Measurements from ENCODE around the gene NUPR2.
A peak's percentile ranks its signal among the peaks of the same experiment; 100 is the strongest.
"Not testable (repeated sequence)": the region's sequence is repeated elsewhere in the genome, so short reads cannot be mapped to it uniquely, and the experiment has no call there.

Gene NUPR2, protein sequence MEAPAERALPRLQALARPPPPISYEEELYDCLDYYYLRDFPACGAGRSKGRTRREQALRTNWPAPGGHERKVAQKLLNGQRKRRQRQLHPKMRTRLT

DNA sequence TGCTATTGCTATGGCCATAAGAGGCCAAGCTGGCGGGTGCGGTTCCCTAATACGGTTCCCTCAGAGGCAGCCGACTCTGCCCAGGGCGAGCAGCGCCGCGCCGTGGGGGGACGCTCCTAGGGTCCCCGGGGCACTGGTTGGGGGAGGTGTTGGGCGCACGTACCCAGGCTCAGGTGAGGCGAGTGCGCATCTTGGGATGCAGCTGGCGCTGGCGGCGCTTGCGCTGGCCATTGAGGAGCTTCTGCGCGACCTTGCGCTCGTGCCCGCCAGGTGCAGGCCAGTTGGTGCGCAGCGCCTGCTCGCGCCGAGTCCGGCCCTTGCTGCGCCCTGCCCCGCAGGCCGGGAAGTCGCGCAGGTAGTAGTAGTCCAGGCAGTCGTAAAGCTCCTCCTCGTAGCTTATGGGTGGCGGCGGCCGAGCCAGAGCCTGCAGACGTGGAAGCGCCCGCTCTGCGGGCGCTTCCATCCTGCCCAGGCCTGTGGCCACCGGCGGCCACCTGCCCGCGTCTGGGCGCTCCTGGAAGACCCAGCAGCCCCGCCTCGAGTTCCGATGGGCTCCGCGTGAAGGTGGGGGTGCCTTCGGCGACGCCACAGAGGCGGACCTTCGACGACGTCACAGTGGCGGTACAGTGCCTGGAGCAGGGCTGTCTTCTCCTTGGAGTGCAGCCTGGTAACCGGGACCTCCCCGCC lies at the start of gene NUPR2:
Gene NUPR2, minus strand, starts transcription at position 566 of the 687 bp plus-strand sequence. Its CDS starts 103 bp downstream, at position 463.
- no peak within 1 kb of the TSS for H3K4me3 ChIP-seq (ENCODE audit: low read depth in 1 of 2, low read length in 2 of 2)
- H3K9ac ChIP-seq (ENCODE audit: low read length): no peak within 1 kb of the TSS
- H3K27ac ChIP-seq (ENCODE audit: low read depth, low read length): no peak within 1 kb of the TSS

DNA sequence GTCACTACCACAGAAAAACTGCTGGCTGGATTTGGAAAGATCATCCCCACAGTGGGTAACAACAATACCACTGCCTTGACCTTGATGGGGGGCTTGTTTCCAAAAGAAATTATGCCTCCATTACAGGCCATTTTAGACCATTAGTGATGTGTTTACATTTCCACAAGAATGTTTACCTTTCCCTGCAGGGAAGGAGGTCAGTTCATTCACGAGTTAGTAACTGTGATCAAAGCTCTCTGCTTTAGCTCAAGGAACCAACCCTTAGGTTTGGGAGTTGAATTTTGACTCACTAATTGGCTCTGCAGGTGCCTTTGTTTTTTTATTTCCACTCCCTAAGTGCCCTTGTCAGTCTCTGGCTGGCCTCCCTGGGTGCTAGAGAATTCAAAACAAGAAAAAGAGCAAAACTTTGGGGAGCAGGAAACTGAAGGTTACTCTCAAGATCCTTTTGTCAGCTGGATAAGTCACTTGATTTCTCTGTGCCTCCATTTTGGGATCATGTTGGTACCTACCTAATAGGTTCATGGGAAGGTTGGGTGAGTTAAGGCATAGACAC lies 41.1 kb upstream of the NUPR2 start:
- H3K4me3 ChIP-seq (ENCODE audit: low read depth in 1 of 2, low read length in 2 of 2): no peak overlapping the region
- no peaks in the 10 kb centered on the region for H3K9me3 ChIP-seq (ENCODE audit: low read length)
- H3K36me3 ChIP-seq (ENCODE audit: insufficient read depth, low read length): no peaks in the 10 kb centered on the region
- H3K27ac ChIP-seq (ENCODE audit: low read depth, low read length): no peak overlapping the region
- H3K4me1 ChIP-seq (ENCODE audit: insufficient read depth, low read length): no peaks in the 10 kb centered on the region
- no peak overlapping the region for H3K9ac ChIP-seq (ENCODE audit: low read length)
- no peaks in the 10 kb centered on the region for H3K27me3 ChIP-seq (ENCODE audit: control insufficient read depth in 1 of 2, insufficient read depth in 2 of 2, low read length in 2 of 2)

More for the DNA sequence above, at the start of gene NUPR2:
- H3K4me1 ChIP-seq (ENCODE audit: insufficient read depth, low read length): no peaks in the 10 kb centered on the region
- no peaks in the 10 kb centered on the region for H3K36me3 ChIP-seq (ENCODE audit: insufficient read depth, low read length)
- H3K9me3 ChIP-seq (ENCODE audit: low read length): no peaks in the 10 kb centered on the region
- peaks cover 0 to 15% of the 10 kb centered on the region in 2 donors for H3K27me3 ChIP-seq (ENCODE audit: control insufficient read depth in 1 of 2, insufficient read depth in 2 of 2, low read length in 2 of 2)

DNA sequence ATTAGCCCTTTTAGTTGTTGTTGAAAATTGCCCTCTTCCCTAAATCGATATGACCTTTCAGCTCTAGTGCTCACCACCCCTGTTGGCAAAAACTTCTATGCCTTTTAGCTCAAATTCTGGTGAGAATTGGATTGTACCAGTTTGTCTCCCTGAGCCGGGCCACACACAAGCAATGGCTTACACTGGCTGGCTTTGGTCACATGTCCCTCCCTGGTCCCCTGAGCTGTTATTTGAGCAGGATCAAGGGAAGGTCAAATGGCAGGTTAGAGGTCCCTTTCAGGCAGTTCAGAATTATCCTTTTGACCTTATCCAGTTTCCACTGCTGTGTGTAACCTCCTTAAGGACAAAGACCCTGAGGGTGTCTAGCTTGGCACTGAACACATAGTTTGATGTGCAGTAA lies 14.8 kb upstream of the NUPR2 start:
- H3K9me3 ChIP-seq (ENCODE audit: low read length); H3K36me3 ChIP-seq (ENCODE audit: insufficient read depth, low read length); H3K4me3 ChIP-seq (ENCODE audit: low read depth in 1 of 2, low read length in 2 of 2); H3K9ac ChIP-seq (ENCODE audit: low read length); H3K27me3 ChIP-seq (ENCODE audit: control insufficient read depth in 1 of 2, insufficient read depth in 2 of 2, low read length in 2 of 2); H3K27ac ChIP-seq (ENCODE audit: low read depth, low read length); H3K4me1 ChIP-seq (ENCODE audit: insufficient read depth, low read length): not testable (repeated sequence)

DNA sequence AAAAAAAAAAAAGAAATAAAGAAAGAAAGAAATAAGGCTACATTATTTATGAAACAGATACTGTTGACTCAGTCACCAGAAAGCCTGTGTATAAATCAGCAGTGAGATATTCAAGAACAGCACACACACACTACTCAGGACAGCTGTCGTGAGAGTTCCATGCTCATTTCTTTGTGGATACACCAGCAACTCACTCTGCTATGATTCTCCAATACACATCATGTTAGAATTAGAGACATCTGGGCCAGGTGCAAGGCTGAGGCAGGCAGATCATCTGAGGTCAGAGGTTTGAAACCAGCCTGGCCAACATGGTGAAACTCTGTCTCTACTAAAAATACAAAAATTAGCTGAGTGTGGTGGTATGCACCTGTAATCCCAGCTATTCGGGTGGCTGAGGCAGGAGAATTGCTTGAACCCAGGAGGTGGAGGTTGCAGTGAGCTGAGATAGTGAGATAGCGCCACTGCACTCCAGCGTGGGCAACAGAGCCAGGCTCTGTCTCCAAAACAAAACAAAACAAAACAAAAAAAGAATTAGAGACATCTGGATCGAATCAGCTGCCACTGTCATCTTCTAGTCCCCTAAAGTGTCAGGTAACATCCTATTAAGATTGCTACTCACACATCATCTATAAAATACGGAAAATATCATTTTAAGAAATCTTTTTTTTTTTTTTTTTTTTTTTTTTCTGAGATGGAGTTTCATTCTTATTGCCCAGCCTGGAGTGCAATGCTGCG lies 11.2 kb upstream of the NUPR2 start:
- Histone ChIP-seq H3K27ac (ENCODE audit: low read depth, low read length) (no peak overlapping the region), H3K36me3 (ENCODE audit: insufficient read depth, low read length) (no peaks in the 10 kb centered on the region), H3K4me3 (ENCODE audit: low read depth in 1 of 2, low read length in 2 of 2) (no peak overlapping the region), H3K9me3 (ENCODE audit: low read length) (no peaks in the 10 kb centered on the region), H3K4me1 (ENCODE audit: insufficient read depth, low read length) (no peaks in the 10 kb centered on the region), H3K9ac (ENCODE audit: low read length) (no peak overlapping the region), H3K27me3 (ENCODE audit: control insufficient read depth in 1 of 2, insufficient read depth in 2 of 2, low read length in 2 of 2) (no peaks in the 10 kb centered on the region)

DNA sequence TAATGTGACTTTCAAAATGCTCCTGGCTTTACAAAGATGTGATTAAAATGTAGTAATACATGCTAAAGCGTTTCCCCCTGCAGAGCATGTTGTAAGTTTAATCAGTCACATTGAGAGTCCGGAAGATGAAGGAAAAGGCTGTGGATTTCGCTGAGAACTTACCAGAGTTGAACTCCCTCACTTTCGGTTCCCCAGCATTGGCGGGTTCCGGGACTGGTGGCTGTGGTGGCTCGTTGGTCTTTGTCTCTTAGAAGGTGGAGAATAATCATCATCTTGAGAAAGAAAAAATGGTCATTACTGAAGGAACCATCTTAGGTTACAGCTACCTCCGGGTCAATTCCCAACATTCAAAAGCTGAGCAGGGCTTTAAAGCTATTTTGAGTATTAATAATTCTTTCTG lies 9.6 kb upstream of the NUPR2 start:
- no peak overlapping the region for H3K27ac ChIP-seq (ENCODE audit: low read depth, low read length)
- no peaks in the 10 kb centered on the region for H3K36me3 ChIP-seq (ENCODE audit: insufficient read depth, low read length)
- H3K9ac ChIP-seq (ENCODE audit: low read length): no peak overlapping the region
- H3K27me3 ChIP-seq (ENCODE audit: control insufficient read depth in 1 of 2, insufficient read depth in 2 of 2, low read length in 2 of 2): no peaks in the 10 kb centered on the region
- H3K4me1 ChIP-seq (ENCODE audit: insufficient read depth, low read length): no peaks in the 10 kb centered on the region
- no peaks in the 10 kb centered on the region for H3K9me3 ChIP-seq (ENCODE audit: low read length)
- no peak overlapping the region for H3K4me3 ChIP-seq (ENCODE audit: low read depth in 1 of 2, low read length in 2 of 2)

DNA sequence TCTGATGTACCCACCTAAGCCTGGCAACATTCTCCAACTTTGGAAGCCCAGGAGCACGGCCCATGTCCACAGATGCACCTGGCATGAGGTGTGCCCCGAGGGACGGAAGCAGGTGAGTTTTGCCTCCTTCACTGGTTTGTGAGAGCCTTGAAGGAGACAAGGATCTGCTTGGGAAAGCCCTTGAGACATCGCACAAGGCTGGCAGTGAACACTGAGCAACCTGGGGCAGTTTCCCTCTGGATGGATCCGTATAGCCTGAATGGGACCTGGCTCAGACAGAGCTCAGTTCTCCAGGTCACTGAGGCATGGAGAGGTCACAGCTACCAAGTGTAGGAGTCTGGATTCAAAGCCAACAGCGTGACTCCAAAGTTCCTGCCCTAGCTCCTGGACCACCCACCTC lies 8.8 kb upstream of the NUPR2 start:
- Histone ChIP-seq H3K9ac (ENCODE audit: low read length) (no peak overlapping the region), H3K9me3 (ENCODE audit: low read length) (no peaks in the 10 kb centered on the region), H3K27me3 (ENCODE audit: control insufficient read depth in 1 of 2, insufficient read depth in 2 of 2, low read length in 2 of 2) (no peaks in the 10 kb centered on the region), H3K4me1 (ENCODE audit: insufficient read depth, low read length) (no peaks in the 10 kb centered on the region), H3K4me3 (ENCODE audit: low read depth in 1 of 2, low read length in 2 of 2) (no peak overlapping the region), H3K27ac (ENCODE audit: low read depth, low read length) (no peak overlapping the region), H3K36me3 (ENCODE audit: insufficient read depth, low read length) (no peaks in the 10 kb centered on the region)

DNA sequence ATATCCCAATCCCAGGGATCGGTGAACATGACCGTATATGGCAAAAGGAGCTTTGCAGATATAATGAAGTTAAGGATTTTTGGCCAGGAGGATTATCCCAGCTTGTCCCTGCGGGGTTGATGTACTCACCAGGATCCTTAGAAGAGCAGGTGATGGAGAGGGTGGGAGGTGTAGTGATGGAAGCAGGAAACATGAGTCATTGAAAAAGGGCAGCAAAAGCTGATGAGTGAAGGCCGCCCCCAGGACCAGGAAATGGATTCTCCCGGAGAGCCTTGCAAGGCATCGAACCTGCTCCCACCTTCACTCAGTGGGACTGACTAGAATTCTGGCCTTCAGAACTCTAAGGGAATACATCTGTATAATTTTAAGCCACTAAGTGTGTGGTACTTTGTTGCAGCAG lies 5.2 kb upstream of the NUPR2 start:
- H3K4me3 ChIP-seq (ENCODE audit: low read depth in 1 of 2, low read length in 2 of 2): no peak overlapping the region
- H3K9me3 ChIP-seq (ENCODE audit: low read length): no peaks in the 10 kb centered on the region
- no peak overlapping the region for H3K9ac ChIP-seq (ENCODE audit: low read length)
- H3K36me3 ChIP-seq (ENCODE audit: insufficient read depth, low read length): no peaks in the 10 kb centered on the region
- no peak overlapping the region for H3K27ac ChIP-seq (ENCODE audit: low read depth, low read length)
- H3K27me3 ChIP-seq (ENCODE audit: control insufficient read depth in 1 of 2, insufficient read depth in 2 of 2, low read length in 2 of 2): peaks cover 0 to 7% of the 10 kb centered on the region in 2 donors
- no peaks in the 10 kb centered on the region for H3K4me1 ChIP-seq (ENCODE audit: insufficient read depth, low read length)

DNA sequence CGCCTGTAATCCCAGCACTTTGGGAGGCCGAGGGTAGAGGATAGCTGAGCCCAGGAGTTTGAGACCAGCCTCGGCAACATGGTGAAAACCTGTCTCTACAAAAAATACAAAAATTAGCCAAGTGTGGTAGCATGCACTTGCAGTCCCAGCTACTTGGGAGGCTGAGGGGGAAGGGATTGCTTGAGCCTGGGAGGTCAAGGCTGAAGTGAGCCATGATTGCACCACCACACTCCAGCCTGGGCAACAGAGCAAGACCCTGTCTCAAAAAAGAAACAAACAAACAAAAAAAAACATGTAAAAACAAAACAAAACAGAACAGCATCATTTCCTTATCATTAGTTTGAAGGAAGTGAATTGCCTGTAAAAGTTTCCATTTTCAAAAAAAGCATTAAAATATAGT lies 4.0 kb downstream of the NUPR2 start:
- not testable (repeated sequence) for H3K9ac ChIP-seq (ENCODE audit: low read length); H3K36me3 ChIP-seq (ENCODE audit: insufficient read depth, low read length); H3K27ac ChIP-seq (ENCODE audit: low read depth, low read length); H3K4me1 ChIP-seq (ENCODE audit: insufficient read depth, low read length); H3K9me3 ChIP-seq (ENCODE audit: low read length); H3K4me3 ChIP-seq (ENCODE audit: low read depth in 1 of 2, low read length in 2 of 2)
- H3K27me3 ChIP-seq (ENCODE audit: control insufficient read depth in 1 of 2, insufficient read depth in 2 of 2, low read length in 2 of 2): peaks cover 0 to 15% of the 10 kb centered on the region in 2 donors

DNA sequence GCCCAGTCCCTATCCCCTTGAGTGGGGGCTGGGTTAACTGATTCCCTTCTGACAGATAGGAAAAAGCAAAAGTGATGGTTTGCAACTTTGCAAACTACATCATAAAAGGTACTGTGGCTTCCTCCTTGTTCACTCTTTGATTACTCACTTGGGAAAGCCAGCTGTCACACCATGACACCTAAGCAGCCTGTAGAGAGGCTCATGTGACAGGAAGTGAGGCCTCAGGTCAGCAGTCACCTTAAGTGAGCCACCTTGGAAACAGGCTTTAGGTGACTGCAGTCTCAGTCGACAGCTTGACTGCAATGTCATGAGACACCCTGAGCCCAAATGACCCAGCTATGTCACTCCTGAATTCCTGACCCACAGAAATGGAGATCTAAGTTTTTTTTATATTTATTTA lies 5.6 kb downstream of the NUPR2 start:
- no peaks in the 10 kb centered on the region for H3K9me3 ChIP-seq (ENCODE audit: low read length)
- H3K9ac ChIP-seq (ENCODE audit: low read length): no peak overlapping the region
- no peaks in the 10 kb centered on the region for H3K36me3 ChIP-seq (ENCODE audit: insufficient read depth, low read length)
- peaks cover 0 to under 1% of the 10 kb centered on the region in 2 donors for H3K27me3 ChIP-seq (ENCODE audit: control insufficient read depth in 1 of 2, insufficient read depth in 2 of 2, low read length in 2 of 2)
- H3K27ac ChIP-seq (ENCODE audit: low read depth, low read length): no peak overlapping the region
- no peak overlapping the region for H3K4me3 ChIP-seq (ENCODE audit: low read depth in 1 of 2, low read length in 2 of 2)
- peaks cover 4% of the 10 kb centered on the region for H3K4me1 ChIP-seq (ENCODE audit: insufficient read depth, low read length)

DNA sequence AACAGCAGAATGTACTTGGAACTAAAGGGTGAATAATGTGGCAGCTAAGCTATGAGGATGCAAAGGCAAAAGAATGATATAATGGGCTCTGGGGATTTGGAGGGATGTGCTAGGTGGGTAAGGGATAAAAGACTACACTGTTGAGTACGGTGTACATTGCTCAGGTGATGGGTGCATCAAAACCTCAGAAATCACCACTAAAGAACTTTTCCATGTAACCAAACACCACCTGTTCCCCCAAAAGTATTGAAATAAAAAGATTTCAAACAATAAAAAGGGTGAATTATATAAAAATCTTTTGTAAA lies 8.3 kb downstream of the NUPR2 start:
- Histone ChIP-seq H3K4me3 (ENCODE audit: low read depth in 1 of 2, low read length in 2 of 2) (no peak overlapping the region), H3K9me3 (ENCODE audit: low read length) (no peaks in the 10 kb centered on the region), H3K27ac (ENCODE audit: low read depth, low read length) (no peak overlapping the region), H3K4me1 (ENCODE audit: insufficient read depth, low read length) (peaks cover 12% of the 10 kb centered on the region), H3K27me3 (ENCODE audit: control insufficient read depth in 1 of 2, insufficient read depth in 2 of 2, low read length in 2 of 2) (no peaks in the 10 kb centered on the region), H3K36me3 (ENCODE audit: insufficient read depth, low read length) (peaks cover 11% of the 10 kb centered on the region), H3K9ac (ENCODE audit: low read length) (no peak overlapping the region)

DNA sequence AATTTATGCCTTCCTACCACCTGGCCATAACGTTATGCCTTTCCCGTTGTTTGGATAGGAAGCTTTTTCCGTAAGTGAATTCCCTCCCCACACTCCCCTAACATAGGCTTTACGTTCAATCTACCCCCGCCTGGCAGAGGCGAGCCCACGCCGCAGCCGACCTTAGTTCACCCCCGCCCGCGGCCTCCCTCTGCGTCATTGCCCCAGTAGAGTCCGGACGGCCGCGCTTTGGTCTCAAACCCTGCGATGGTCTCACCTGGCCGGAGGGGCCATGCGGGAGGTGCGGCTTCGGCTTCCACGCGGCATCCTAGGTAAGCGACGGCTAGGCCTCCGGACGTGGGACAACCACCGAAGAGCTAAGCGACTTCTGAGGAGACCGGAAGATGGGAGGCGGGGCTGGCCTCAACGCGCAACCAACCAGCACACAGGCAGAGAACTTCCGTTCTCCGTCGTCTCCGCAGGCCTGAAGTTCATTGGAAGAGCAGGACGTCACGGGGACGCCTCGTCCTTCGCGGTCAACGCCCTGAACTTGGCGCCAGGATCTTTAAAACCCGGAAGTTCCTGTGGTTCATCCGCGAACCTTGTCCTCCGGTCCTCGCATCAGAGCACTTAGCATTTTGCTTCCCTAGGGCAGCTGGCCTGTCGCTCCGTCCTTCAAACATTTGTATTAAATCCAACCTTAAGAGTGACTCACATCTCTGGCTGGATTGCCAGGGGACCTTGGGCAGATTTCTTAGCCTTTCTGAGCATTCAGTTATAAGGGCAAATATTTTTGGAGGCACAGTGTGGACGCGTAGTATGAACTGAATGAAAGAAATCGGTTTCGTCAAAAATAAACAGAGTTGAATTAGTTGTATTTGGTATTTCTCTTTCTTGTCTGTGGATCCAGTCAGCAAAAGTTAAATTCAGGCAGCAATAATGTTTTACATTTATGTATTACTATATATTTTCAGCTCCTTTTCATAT lies 9.8 kb downstream of the NUPR2 start, which contains the start of gene CHCHD2:
Gene CHCHD2, minus strand, starts transcription at position 369 of the 966 bp plus-strand sequence. Its CDS starts 63 bp downstream, at position 306.
- H3K27me3 ChIP-seq (ENCODE audit: control insufficient read depth in 1 of 2, insufficient read depth in 2 of 2, low read length in 2 of 2): no peaks in the 10 kb centered on the region
- H3K36me3 ChIP-seq (ENCODE audit: insufficient read depth, low read length): peaks cover 26% of the 10 kb centered on the region
- H3K4me3 ChIP-seq (ENCODE audit: low read depth in 1 of 2, low read length in 2 of 2): peak within 1 kb of the TSS; percentile 94 to 98
- H3K27ac ChIP-seq (ENCODE audit: low read depth, low read length): peak within 1 kb of the TSS; percentile 91
- peak within 1 kb of the TSS; percentile 91 for H3K9ac ChIP-seq (ENCODE audit: low read length)
- H3K9me3 ChIP-seq (ENCODE audit: low read length): no peaks in the 10 kb centered on the region
- H3K4me1 ChIP-seq (ENCODE audit: insufficient read depth, low read length): peaks cover 12% of the 10 kb centered on the region
